Left forelimb (tissue), 1 donor: ENCODE measurements around the gene ERI3.

Experiments used
- DNase-seq: peaks from one replicate; pipeline ENCODE4 v3.0.0-alpha.2; 2018; ENCODE audit warnings: low spot score

The ERI3 gene

GRCh38 chr1:44316231-44316759 lies 38.8 kb downstream of the ERI3 start:
- DNase-seq, result no peak

- no peak for DNase-seq
Observed at GRCh38 chr1:44315521-44315920, 39.5 kb downstream of the ERI3 start.

GRCh38 chr1:44314452-44314851 lies 40.6 kb downstream of the ERI3 start:
- no peak for DNase-seq

GRCh38 chr1:44313265-44313918 lies 41.7 kb downstream of the ERI3 start:
- no peak for DNase-seq

- DNase-seq, result no peak
Observed at GRCh38 chr1:44312399-44313196, 42.5 kb downstream of the ERI3 start.

- no peak for DNase-seq
Observed at GRCh38 chr1:44310006-44310405, 45.1 kb downstream of the ERI3 start.

GRCh38 chr1:44305962-44306422 lies 49.1 kb downstream of the ERI3 start:
- no peak for DNase-seq

- DNase-seq, result no peak
Observed at GRCh38 chr1:44303532-44303931, 51.5 kb downstream of the ERI3 start.

- no peak for DNase-seq
Observed at GRCh38 chr1:44302541-44302940, 52.5 kb downstream of the ERI3 start.

GRCh38 chr1:44301442-44301841 lies 53.6 kb downstream of the ERI3 start:
- no peak for DNase-seq

- DNase-seq, result no peak
Observed at GRCh38 chr1:44300852-44301251, 54.2 kb downstream of the ERI3 start.

GRCh38 chr1:44297695-44298400 lies 57.2 kb downstream of the ERI3 start:
- DNase-seq, result no peak

- no peak for DNase-seq
Observed at GRCh38 chr1:44296806-44297205, 58.3 kb downstream of the ERI3 start.

GRCh38 chr1:44296086-44296485 lies 59.0 kb downstream of the ERI3 start:
- DNase-seq, result no peak

GRCh38 chr1:44294588-44295007 lies 60.5 kb downstream of the ERI3 start:
- DNase-seq, result no peak

GRCh38 chr1:44293761-44294315 lies 61.2 kb downstream of the ERI3 start:
- DNase-seq, result no peak

GRCh38 chr1:44292651-44293050 lies 62.4 kb downstream of the ERI3 start:
- no peak for DNase-seq

- DNase-seq, result no peak
Observed at GRCh38 chr1:44290250-44291094, 64.6 kb downstream of the ERI3 start.

- no peak for DNase-seq
Observed at GRCh38 chr1:44289530-44289929, 65.5 kb downstream of the ERI3 start.

GRCh38 chr1:44288883-44289282 lies 66.2 kb downstream of the ERI3 start:
- DNase-seq, result no peak

GRCh38 chr1:44284184-44284583 lies 70.9 kb downstream of the ERI3 start:
- no peak for DNase-seq
